HepG2 (cell line): ENCODE results near the gene KIAA1217. TPM values are rescaled to one million over a fixed set of nuclear protein-coding genes. Genes with fewer than 3 reads are reported as not detected.
A peak's percentile ranks its signal among the peaks of the same experiment; 100 is the strongest.

Experiments
- AHR ChIP-seq: IDR thresholded peaks from 2 replicates; pipeline ENCODE4 v1.6.1; 2018; ENCODE audit warnings: missing genetic modification reagents, missing compliant biosample characterization
- BHLHE40 ChIP-seq: IDR thresholded peaks from 2 replicates; pipeline ENCODE4 v1.6.1; 2011; ENCODE audit warnings: low read length, improper control_type of control experiment
- CBFB ChIP-seq: sonication (generic); formaldehyde crosslinking; IDR thresholded peaks from 2 replicates; pipeline ENCODE4 v1.4.0; 2020; ENCODE audit warnings: missing genetic modification reagents
- HNRNPH1 ChIP-seq: fragments of 200-400 bp; formaldehyde crosslinking; optimal IDR thresholded peaks from 2 replicates; pipeline ENCODE3; 2017; ENCODE audit warnings: mild to moderate bottlenecking, low read depth, low read length
- MAFK ChIP-seq, 2 experiments: IDR thresholded peaks in 1 of 2; conservative IDR thresholded peaks in 1 of 2; 2 replicates each; pipeline ENCODE4 v1.6.1; 2011; ENCODE audit warnings: improper control_type of control experiment in 2 of 2, low read length in 2 of 2
- NCOA2 ChIP-seq: sonication (generic); formaldehyde crosslinking; IDR thresholded peaks from 2 replicates; pipeline ENCODE4 v1.8.0; 2022; ENCODE audit warnings: inconsistent platforms
- NFIB ChIP-seq: sonication (generic); formaldehyde crosslinking; IDR thresholded peaks from 2 replicates; pipeline ENCODE4 v1.9.0; 2021; ENCODE audit warnings: missing genetic modification reagents, mild to moderate bottlenecking, borderline replicate concordance
- RELA ChIP-seq: sonication (generic); formaldehyde crosslinking; IDR thresholded peaks from 2 replicates; pipeline ENCODE4 v1.4.0; 2020; ENCODE audit warnings: missing genetic modification reagents
- REXO4 ChIP-seq: sonication (generic); formaldehyde crosslinking; IDR thresholded peaks from 2 replicates; pipeline ENCODE4 v1.8.0; 2022; ENCODE audit warnings: missing genetic modification reagents, mild to moderate bottlenecking, borderline replicate concordance
- SOX13 ChIP-seq, 3 experiments: fragments of 450-650 bp in 1 of 3; sonication (generic) in 1 of 3; formaldehyde crosslinking in 1 of 3; IDR thresholded peaks in 2 of 3; conservative IDR thresholded peaks in 1 of 3; 2 replicates each; pipeline versions ENCODE4 v1.5.0 to v1.6.1; 2016 to 2020; ENCODE audit warnings: antibody characterized with exemption in 1 of 3, mild to moderate bottlenecking in 1 of 3, missing compliant biosample characterization in 1 of 3, missing genetic modification reagents in 1 of 3, moderate library complexity in 1 of 3
- TEAD3 ChIP-seq: optimal IDR thresholded peaks from 2 replicates; pipeline ENCODE3; 2016; ENCODE audit warnings: borderline replicate concordance
- TGIF2 ChIP-seq: IDR thresholded peaks from 2 replicates; pipeline ENCODE4 v1.6.1; 2016; ENCODE audit warnings: control low read depth, missing compliant biosample characterization
- THAP11 ChIP-seq: IDR thresholded peaks from 2 replicates; pipeline ENCODE4 v1.6.1; 2016; ENCODE audit warnings: missing biosample characterization, missing genetic modification reagents
- THYN1 ChIP-seq: sonication (generic); formaldehyde crosslinking; IDR thresholded peaks from 2 replicates; pipeline ENCODE4 v1.8.1; 2023; ENCODE audit warnings: low read depth, mild to moderate bottlenecking, moderate library complexity, missing genetic modification reagents, borderline replicate concordance
- TOPORS ChIP-seq: sonication (generic); formaldehyde crosslinking; IDR thresholded peaks from 2 replicates; pipeline ENCODE4 v1.8.0; 2023; ENCODE audit warnings: mild to moderate bottlenecking, missing genetic modification reagents
- XBP1 ChIP-seq: sonication (generic); formaldehyde crosslinking; IDR thresholded peaks from 2 replicates; pipeline ENCODE4 v1.5.0; 2020; ENCODE audit warnings: missing genetic modification reagents
- YEATS2 ChIP-seq: sonication (generic); formaldehyde crosslinking; IDR thresholded peaks from 2 replicates; pipeline ENCODE4 v1.4.0; 2020; ENCODE audit warnings: missing genetic modification reagents, borderline replicate concordance
- ZFY ChIP-seq: sonication (generic); formaldehyde crosslinking; IDR thresholded peaks from 2 replicates; pipeline ENCODE4 v1.4.0; 2020; ENCODE audit warnings: missing genetic modification reagents
- ZNF501 ChIP-seq: sonication (generic); formaldehyde crosslinking; IDR thresholded peaks from 2 replicates; pipeline ENCODE4 v1.5.1; 2020; ENCODE audit warnings: mild to moderate bottlenecking, moderate library complexity, missing genetic modification reagents
- ZNF747 ChIP-seq: sonication (generic); formaldehyde crosslinking; IDR thresholded peaks from 2 replicates; pipeline ENCODE4 v1.8.1; 2023; ENCODE audit warnings: missing genetic modification reagents, mild to moderate bottlenecking, borderline replicate concordance
- ZNF850 ChIP-seq: sonication (generic); formaldehyde crosslinking; conservative IDR thresholded peaks from 2 replicates; pipeline ENCODE4 v1.9.0; 2021; ENCODE audit warnings: mild to moderate bottlenecking, missing genetic modification reagents
- ZNF878 ChIP-seq: sonication (generic); formaldehyde crosslinking; IDR thresholded peaks from 2 replicates; pipeline ENCODE4 v1.8.1; 2023; ENCODE audit warnings: mild to moderate bottlenecking, missing genetic modification reagents, moderate library complexity
- polyA plus RNA-seq, 8 experiments: library from polyadenylated mRNA; depleted of rRNA in 3 of 8; stranded (reverse) in 7 of 8; unstranded in 1 of 8; fragments of >200 nt; fragmentation: Illumina TruSeq in 4 of 8; extraction: Trizol in 4 of 8; gene quantifications; 2 replicates each; pipeline versions ENCODE4 v1.2.1 to v1.2.3, GENCODE V29; 2011 to 2016; ENCODE audit warnings: low read depth in 4 of 8, missing spikeins in 1 of 8, mixed read lengths in 1 of 8; ENCODE audit not compliant: insufficient read depth in 1 of 8
- total RNA-seq, 5 experiments: library from RNA; depleted of rRNA; stranded (reverse); fragments of >200 nt; fragmentation: Illumina TruSeq; extraction: Trizol; gene quantifications; 2 replicates each; pipeline ENCODE4 v1.2.3, GENCODE V29; 2016; ENCODE audit warnings: low read depth in 1 of 5
- TF ChIP-seq, protein P1 (sequence below): IDR thresholded peaks from 2 replicates; pipeline ENCODE4 v1.6.1; 2012; ENCODE audit warnings: low read depth, low read length, improper control_type of control experiment
- TF ChIP-seq, protein P2 (sequence below): sonication (generic); formaldehyde crosslinking; IDR thresholded peaks from 2 replicates; pipeline ENCODE4 v1.9.0; 2021; ENCODE audit warnings: missing genetic modification reagents, mild to moderate bottlenecking, borderline replicate concordance
- TF ChIP-seq, protein P3 (sequence below): IDR thresholded peaks from 2 replicates; pipeline ENCODE4 v1.6.1; 2018; ENCODE audit warnings: missing genetic modification reagents
- TF ChIP-seq, protein P4 (sequence below): sonication (generic); formaldehyde crosslinking; IDR thresholded peaks from 2 replicates; pipeline ENCODE4 v1.4.0; 2020; ENCODE audit warnings: low read depth, mild to moderate bottlenecking, missing genetic modification reagents

KIAA1217 gene
- total and polyA plus RNA-seq, 2 of the 13 experiments (the other 11 are each of a cell fraction or from before 2014, with no cell fraction given), result 4.6 to 10.9 TPM

DNA sequence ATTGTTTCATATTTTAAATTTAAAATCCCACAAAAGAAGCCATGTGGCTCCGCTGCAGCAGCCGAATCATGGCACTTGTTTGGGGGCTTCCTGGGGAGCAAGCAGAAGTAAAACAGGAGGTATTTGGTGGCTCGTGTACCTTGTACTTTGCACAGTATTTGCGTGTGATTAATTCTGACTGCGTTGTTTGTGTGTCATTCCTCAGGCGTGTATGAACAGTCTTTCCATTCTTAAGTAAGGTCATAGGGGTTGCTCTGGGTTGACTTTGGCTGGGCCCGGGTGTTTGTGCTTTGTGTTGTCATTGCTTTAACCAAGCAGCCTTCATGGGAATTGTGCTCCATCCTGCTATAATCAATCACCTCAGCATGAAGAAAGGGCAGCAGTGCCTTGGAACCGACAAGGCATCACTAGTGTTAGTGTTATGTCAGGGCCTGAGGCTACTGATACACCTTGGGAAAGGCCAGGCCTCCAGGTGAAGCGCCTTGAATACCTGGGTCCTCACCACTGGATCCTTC, 332.4 kb downstream of the KIAA1217 start (continued):
- TF ChIP-seq REXO4 (CRISPR knock-in tag), result no peak
- TF ChIP-seq ZNF878 (CRISPR knock-in tag), result peak; percentile 56; the same call in 1 of the 2 replicates
- TF ChIP-seq SOX13 (IDR thresholded peaks at IDR 0.05), result peak; percentile 82
- TF ChIP-seq SOX13 (CRISPR knock-in tag; conservative IDR thresholded peaks at IDR 0.05 in 1 of 2, IDR thresholded peaks at IDR 0.05 in 1 of 2), result peak in 1 of 2 experiments; percentile 96; a peak in 2 of 4 replicates
- peak; percentile 44 for TF ChIP-seq CBFB (CRISPR knock-in tag)
- TF ChIP-seq, protein P1, sequence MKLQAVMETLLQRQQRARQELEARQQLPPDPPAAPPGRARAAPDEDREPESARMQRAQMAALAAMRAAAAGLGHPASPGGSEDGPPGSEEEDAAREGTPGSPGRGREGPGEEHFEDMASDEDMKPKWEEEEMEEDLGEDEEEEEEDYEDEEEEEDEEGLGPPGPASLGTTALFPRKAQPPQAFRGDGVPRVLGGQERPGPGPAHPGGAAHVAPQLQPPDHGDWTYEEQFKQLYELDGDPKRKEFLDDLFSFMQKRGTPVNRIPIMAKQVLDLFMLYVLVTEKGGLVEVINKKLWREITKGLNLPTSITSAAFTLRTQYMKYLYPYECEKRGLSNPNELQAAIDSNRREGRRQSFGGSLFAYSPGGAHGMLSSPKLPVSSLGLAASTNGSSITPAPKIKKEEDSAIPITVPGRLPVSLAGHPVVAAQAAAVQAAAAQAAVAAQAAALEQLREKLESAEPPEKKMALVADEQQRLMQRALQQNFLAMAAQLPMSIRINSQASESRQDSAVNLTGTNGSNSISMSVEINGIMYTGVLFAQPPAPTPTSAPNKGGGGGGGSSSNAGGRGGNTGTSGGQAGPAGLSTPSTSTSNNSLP, result peak; percentile 84
- TF ChIP-seq TEAD3 (CRISPR knock-in tag), result peak; percentile 92
- TF ChIP-seq THAP11, result 0 out of 2 replicates have a peak, but pooled peaks have one; percentile 28
- peak; percentile 66; the same call in 1 of the 2 replicates for TF ChIP-seq ZNF501
- peak; percentile 76 for TF ChIP-seq BHLHE40
- TF ChIP-seq HNRNPH1, result no peak
- peak; percentile 59; the same call in 1 of the 2 replicates for TF ChIP-seq TGIF2 (CRISPR knock-in tag)
- no peak for TF ChIP-seq NFIB (CRISPR knock-in tag)
- TF ChIP-seq ZFY (CRISPR knock-in tag), result peak; percentile 30; the same call in 1 of the 2 replicates
- TF ChIP-seq ZNF850, result no peak
- peak; percentile 88 for TF ChIP-seq NCOA2 (CRISPR knock-in tag)
- TF ChIP-seq, protein P2, sequence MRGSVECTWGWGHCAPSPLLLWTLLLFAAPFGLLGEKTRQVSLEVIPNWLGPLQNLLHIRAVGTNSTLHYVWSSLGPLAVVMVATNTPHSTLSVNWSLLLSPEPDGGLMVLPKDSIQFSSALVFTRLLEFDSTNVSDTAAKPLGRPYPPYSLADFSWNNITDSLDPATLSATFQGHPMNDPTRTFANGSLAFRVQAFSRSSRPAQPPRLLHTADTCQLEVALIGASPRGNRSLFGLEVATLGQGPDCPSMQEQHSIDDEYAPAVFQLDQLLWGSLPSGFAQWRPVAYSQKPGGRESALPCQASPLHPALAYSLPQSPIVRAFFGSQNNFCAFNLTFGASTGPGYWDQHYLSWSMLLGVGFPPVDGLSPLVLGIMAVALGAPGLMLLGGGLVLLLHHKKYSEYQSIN, result no peak
- TF ChIP-seq XBP1 (CRISPR knock-in tag), result no peak
- TF ChIP-seq TOPORS (CRISPR knock-in tag), result no peak
- TF ChIP-seq ZNF747 (CRISPR knock-in tag), result peak; percentile 49; the same call in 1 of the 2 replicates
- TF ChIP-seq, protein P3, sequence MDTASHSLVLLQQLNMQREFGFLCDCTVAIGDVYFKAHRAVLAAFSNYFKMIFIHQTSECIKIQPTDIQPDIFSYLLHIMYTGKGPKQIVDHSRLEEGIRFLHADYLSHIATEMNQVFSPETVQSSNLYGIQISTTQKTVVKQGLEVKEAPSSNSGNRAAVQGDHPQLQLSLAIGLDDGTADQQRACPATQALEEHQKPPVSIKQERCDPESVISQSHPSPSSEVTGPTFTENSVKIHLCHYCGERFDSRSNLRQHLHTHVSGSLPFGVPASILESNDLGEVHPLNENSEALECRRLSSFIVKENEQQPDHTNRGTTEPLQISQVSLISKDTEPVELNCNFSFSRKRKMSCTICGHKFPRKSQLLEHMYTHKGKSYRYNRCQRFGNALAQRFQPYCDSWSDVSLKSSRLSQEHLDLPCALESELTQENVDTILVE, result no peak
- TF ChIP-seq RELA (CRISPR knock-in tag), result no peak
- no peak for TF ChIP-seq THYN1 (CRISPR knock-in tag)
- TF ChIP-seq MAFK (conservative IDR thresholded peaks at IDR 0.05 in 1 of 2, IDR thresholded peaks at IDR 0.05 in 1 of 2; ENCODE audit: low read length in 2 of 2), result peak in 1 of 2 experiments; percentile 19; a peak in 1 of 4 replicates
- TF ChIP-seq, protein P4, sequence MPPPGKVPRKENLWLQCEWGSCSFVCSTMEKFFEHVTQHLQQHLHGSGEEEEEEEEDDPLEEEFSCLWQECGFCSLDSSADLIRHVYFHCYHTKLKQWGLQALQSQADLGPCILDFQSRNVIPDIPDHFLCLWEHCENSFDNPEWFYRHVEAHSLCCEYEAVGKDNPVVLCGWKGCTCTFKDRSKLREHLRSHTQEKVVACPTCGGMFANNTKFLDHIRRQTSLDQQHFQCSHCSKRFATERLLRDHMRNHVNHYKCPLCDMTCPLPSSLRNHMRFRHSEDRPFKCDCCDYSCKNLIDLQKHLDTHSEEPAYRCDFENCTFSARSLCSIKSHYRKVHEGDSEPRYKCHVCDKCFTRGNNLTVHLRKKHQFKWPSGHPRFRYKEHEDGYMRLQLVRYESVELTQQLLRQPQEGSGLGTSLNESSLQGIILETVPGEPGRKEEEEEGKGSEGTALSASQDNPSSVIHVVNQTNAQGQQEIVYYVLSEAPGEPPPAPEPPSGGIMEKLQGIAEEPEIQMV, result no peak
- TF ChIP-seq AHR (CRISPR knock-in tag), result peak; percentile 96
- TF ChIP-seq YEATS2, result peak; percentile 66; the same call in 1 of the 2 replicates
